Osteoblast (primary cell): ENCODE data around the gene CCDC177. TPM values are rescaled to one million over a fixed set of nuclear protein-coding genes. Genes with fewer than 3 reads are reported as not detected.

ENCODE experiments used
- DNase-seq: peaks from one replicate; pipeline ENCODE4 v3.0.0; 2011; ENCODE audit warnings: low spot score, mixed read lengths; ENCODE audit not compliant: insufficient read length; ENCODE audit errors: missing footprints
- H2AFZ ChIP-seq: 2 replicates; pipeline ENCODE4 v1.6.0; 2011; ENCODE audit warnings: mild to moderate bottlenecking, low read length
- H3K27ac ChIP-seq: 2 replicates; pipeline ENCODE4 v1.5.1; 2011; ENCODE audit warnings: mild to moderate bottlenecking, low read depth, low read length, moderate library complexity
- H3K27me3 ChIP-seq: 2 replicates; pipeline ENCODE4 v1.6.0; 2012; ENCODE audit warnings: mild to moderate bottlenecking, control low read depth, inconsistent platforms, low read length, moderate library complexity; ENCODE audit not compliant: insufficient read depth
- H3K36me3 ChIP-seq: 2 replicates; pipeline ENCODE4 v1.5.1; 2011; ENCODE audit warnings: mild to moderate bottlenecking, low read length, control low read depth, moderate library complexity; ENCODE audit not compliant: insufficient read depth
- H3K4me1 ChIP-seq: 2 replicates; pipeline ENCODE4 v1.5.1; 2011; ENCODE audit warnings: mild to moderate bottlenecking, low read length, control low read depth, moderate library complexity; ENCODE audit not compliant: insufficient read depth
- H3K4me2 ChIP-seq: 2 replicates; pipeline ENCODE4 v1.6.0; 2011; ENCODE audit warnings: mild to moderate bottlenecking, low read length; ENCODE audit not compliant: insufficient read depth
- H3K4me3 ChIP-seq: fragments of 200-600 bp; sonication (generic); 3 replicates; pipeline ENCODE4 v1.5.1; 2012; ENCODE audit warnings: mild to moderate bottlenecking, low read length, inconsistent platforms; ENCODE audit not compliant: insufficient read depth
- H3K79me2 ChIP-seq: 2 replicates; pipeline ENCODE4 v1.6.0; 2012; ENCODE audit warnings: mild to moderate bottlenecking, low read length, control low read depth, inconsistent platforms; ENCODE audit not compliant: insufficient read depth
- H3K9me3 ChIP-seq: 2 replicates; pipeline ENCODE4 v1.5.1; 2011; ENCODE audit warnings: low read depth, low read length, control low read depth
- H4K20me1 ChIP-seq: 2 replicates; pipeline ENCODE4 v1.6.0; 2012; ENCODE audit warnings: mild to moderate bottlenecking, low read length, control low read depth; ENCODE audit not compliant: insufficient read depth
- total RNA-seq: library from RNA; depleted of rRNA; stranded (reverse); fragments of >200 nt; gene quantifications from 2 replicates; pipeline ENCODE4 v1.2.3, GENCODE V29; 2012
- TF ChIP-seq, protein P1 (sequence below): IDR thresholded peaks from 2 replicates; pipeline ENCODE4 v1.5.1; 2011; ENCODE audit warnings: mild to moderate bottlenecking, low read depth, low read length, moderate library complexity; ENCODE audit errors: extremely low read depth

The CCDC177 gene
- total RNA-seq, 1 donor = not detected

DNA sequence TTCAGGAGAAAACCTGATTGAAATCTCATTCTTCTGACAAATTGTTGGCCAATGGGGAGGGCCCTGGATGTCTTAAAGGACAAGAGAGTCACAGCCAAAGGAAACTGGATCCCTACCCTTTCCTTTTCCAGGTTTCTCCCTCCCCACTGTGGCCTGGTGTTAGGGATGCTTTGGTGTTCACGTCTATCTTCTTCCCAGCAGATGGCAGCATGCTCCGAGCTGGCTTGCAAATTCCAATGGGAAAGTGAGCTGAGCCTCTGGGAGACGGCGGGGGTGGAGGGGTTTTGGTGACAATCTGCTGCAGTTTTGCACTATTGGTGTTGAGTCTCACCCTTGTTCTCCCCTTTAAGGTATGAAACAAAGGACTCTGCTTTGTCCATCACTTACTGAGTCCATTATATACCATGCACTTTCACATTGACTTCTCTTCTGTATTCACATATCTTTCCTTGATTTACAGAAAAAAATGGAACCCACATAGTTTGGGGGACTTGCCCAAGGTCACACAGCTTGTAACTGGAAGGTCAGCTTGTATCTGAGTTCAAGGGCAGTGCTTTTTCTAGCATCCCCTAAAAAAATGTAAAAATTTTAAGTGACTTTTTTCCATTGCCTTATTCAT, 39.3 kb downstream of the CCDC177 start:
- Histone ChIP-seq H3K27ac (no peak overlapping the region), H3K36me3 (no peaks in the 10 kb centered on the region), H3K9me3 (no peaks in the 10 kb centered on the region), H4K20me1 (no peaks in the 10 kb centered on the region), H3K4me3 (no peak overlapping the region), H3K4me1 (no peaks in the 10 kb centered on the region), H3K27me3 (peaks cover 11% of the 10 kb centered on the region), H2AFZ (no peak overlapping the region), H3K79me2 (no peaks in the 10 kb centered on the region), H3K4me2 (no peak overlapping the region)
- TF ChIP-seq, protein P1, sequence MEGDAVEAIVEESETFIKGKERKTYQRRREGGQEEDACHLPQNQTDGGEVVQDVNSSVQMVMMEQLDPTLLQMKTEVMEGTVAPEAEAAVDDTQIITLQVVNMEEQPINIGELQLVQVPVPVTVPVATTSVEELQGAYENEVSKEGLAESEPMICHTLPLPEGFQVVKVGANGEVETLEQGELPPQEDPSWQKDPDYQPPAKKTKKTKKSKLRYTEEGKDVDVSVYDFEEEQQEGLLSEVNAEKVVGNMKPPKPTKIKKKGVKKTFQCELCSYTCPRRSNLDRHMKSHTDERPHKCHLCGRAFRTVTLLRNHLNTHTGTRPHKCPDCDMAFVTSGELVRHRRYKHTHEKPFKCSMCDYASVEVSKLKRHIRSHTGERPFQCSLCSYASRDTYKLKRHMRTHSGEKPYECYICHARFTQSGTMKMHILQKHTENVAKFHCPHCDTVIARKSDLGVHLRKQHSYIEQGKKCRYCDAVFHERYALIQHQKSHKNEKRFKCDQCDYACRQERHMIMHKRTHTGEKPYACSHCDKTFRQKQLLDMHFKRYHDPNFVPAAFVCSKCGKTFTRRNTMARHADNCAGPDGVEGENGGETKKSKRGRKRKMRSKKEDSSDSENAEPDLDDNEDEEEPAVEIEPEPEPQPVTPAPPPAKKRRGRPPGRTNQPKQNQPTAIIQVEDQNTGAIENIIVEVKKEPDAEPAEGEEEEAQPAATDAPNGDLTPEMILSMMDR = peak; percentile 85
- DNase-seq = peak; percentile 80

DNA sequence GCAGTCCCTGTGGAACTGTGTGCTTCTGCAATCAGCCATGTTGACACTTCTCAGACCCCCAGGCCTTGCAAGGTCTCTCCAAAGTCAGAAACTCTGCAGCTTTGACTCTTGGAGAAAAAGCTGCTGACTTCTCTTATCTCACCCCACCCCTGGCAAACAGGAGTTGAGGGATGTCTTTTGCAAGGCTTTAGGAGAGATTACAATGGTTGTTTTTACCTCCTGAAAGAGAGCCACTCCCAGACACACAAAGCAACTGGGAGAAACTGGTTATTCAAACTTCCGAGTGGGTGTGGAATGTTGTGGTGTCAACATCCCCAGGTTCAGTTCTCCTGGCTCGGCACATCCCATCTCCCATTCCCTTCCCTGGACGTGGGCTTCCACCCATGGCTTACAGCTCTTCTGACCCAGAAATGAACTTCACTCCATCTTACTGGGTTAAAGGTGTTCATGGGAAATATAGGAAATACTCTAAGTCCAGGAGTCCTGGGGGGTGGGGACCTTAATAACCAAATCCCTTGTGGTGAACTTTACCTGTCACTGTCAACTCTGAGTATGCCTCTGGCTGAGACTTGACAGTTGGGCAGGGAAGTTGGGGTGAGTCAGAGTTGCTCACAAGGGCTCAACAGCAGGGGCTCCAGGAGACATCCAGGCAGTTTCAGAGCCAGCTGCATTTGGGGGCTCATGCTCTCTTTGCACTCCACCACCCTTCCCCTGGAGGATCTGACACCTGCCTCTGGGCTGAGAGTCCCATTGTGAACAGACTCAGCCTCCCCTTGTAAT, 41.9 kb downstream of the CCDC177 start:
- H3K4me2 ChIP-seq = no peak overlapping the region
- peaks cover 23% of the 10 kb centered on the region for H3K27me3 ChIP-seq
- TF ChIP-seq, protein P1 = no peak
- no peak overlapping the region for H3K27ac ChIP-seq
- H4K20me1 ChIP-seq = no peaks in the 10 kb centered on the region
- no peaks in the 10 kb centered on the region for H3K4me1 ChIP-seq
- H3K9me3 ChIP-seq = no peaks in the 10 kb centered on the region
- no peaks in the 10 kb centered on the region for H3K36me3 ChIP-seq
- H3K79me2 ChIP-seq = no peaks in the 10 kb centered on the region
- no peak overlapping the region for H3K4me3 ChIP-seq
- no peak overlapping the region for H2AFZ ChIP-seq
- DNase-seq = no peak

DNA sequence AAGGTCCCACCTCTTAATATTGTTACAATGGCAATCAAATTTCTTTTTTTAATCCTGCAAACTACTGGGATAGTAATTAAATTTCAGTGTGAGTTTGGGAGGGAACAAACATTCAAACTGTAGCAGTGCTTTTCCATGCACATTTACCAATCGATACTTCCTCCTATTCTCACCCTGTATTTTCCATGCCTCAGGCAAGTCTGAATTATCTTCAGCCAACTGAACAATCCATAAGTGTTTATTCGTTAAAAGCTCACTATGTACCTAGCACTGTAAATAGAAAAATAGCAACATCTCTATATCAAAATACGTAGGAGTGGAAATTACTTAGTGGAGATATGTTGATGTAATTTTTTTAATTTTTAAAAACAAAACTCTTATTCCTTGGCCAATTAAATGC, 43.5 kb downstream of the CCDC177 start:
- Histone ChIP-seq H3K79me2 (no peaks in the 10 kb centered on the region), H3K4me2 (no peak overlapping the region), H3K4me1 (no peaks in the 10 kb centered on the region), H3K27me3 (peaks cover 20% of the 10 kb centered on the region), H3K27ac (no peak overlapping the region), H3K4me3 (no peak overlapping the region), H3K9me3 (no peaks in the 10 kb centered on the region), H3K36me3 (no peaks in the 10 kb centered on the region), H4K20me1 (no peaks in the 10 kb centered on the region), H2AFZ (no peak overlapping the region)
- no peak for DNase-seq
- TF ChIP-seq, protein P1 = no peak

DNA sequence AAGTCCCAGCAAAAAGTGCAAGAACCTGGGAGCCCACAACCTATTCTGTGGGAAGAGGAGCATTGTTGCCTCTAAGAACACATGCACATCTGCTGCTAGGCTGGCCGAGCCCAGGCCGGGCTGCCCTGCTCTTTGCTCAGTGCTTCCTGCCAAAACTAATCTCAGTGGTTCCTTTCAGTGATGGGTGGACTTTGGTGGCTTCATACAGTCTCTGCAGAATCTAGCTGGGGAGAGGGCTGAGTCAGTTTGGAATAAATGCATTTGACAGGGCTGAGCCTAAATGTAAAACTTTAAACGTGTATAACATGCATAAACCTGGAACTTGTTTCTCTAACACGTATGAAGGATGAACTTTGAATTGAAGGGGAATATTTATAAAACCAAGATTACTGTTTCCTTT, 44.6 kb downstream of the CCDC177 start:
- no peak overlapping the region for H3K4me3 ChIP-seq
- no peaks in the 10 kb centered on the region for H3K79me2 ChIP-seq
- H2AFZ ChIP-seq = no peak overlapping the region
- TF ChIP-seq, protein P1 = no peak
- no peaks in the 10 kb centered on the region for H3K9me3 ChIP-seq
- no peaks in the 10 kb centered on the region for H3K36me3 ChIP-seq
- peaks cover 17% of the 10 kb centered on the region for H3K27me3 ChIP-seq
- H3K27ac ChIP-seq = no peak overlapping the region
- no peaks in the 10 kb centered on the region for H4K20me1 ChIP-seq
- no peak overlapping the region for H3K4me2 ChIP-seq
- DNase-seq = no peak
- no peaks in the 10 kb centered on the region for H3K4me1 ChIP-seq
